Mucosa of rectum (tissue), 2 donors: Measurements from ENCODE around the gene NUCB1.

Experiments used
- H3K27ac ChIP-seq, 2 donors: one replicate each; pipeline ENCODE4 v1.7.0; 2013; ENCODE audit warnings: inconsistent platforms in 2 of 2, low read depth in 2 of 2, low read length in 2 of 2
- H3K27me3 ChIP-seq, 2 donors: one replicate each; pipeline ENCODE4 v1.7.0; 2013; ENCODE audit warnings: low read length in 2 of 2; ENCODE audit not compliant: control insufficient read depth in 2 of 2, insufficient read depth in 2 of 2
- H3K36me3 ChIP-seq, 2 donors: one replicate each; pipeline ENCODE4 v1.7.0; 2013; ENCODE audit warnings: low read length in 2 of 2; ENCODE audit not compliant: control insufficient read depth in 2 of 2, insufficient read depth in 2 of 2
- H3K4me1 ChIP-seq, 2 donors: one replicate each; pipeline ENCODE4 v1.7.0; 2013; ENCODE audit warnings: low read length in 2 of 2, mild to moderate bottlenecking in 1 of 2; ENCODE audit not compliant: control insufficient read depth in 2 of 2, insufficient read depth in 2 of 2
- H3K4me3 ChIP-seq, 2 donors: one replicate each; pipeline ENCODE4 v1.7.0; 2013; ENCODE audit warnings: low read length in 2 of 2
- H3K9ac ChIP-seq, 2 donors: one replicate each; pipeline ENCODE4 v1.7.0; 2013; ENCODE audit warnings: low read length in 2 of 2, low read depth in 1 of 2, mild to moderate bottlenecking in 1 of 2
- H3K9me3 ChIP-seq, 2 donors: one replicate each; pipeline ENCODE4 v1.7.0; 2013; ENCODE audit warnings: low read length in 2 of 2; ENCODE audit not compliant: control insufficient read depth in 2 of 2
- donor health status: healthy.
- donor health status: Normal muscosa, but diverticular disease.

The NUCB1 gene

GRCh38 chr19:48899781-48900476 lies at the start of gene NUCB1:
TSS of gene NUCB1 (plus strand) at chr19:48900312. CDS start at chr19:48900797, 485 bp downstream.
- Histone ChIP-seq H3K4me3 (peak within 1 kb of the TSS; percentile 93 to 95), H3K27me3 (no peaks in the 10 kb centered on the region), H3K9ac (peak within 1 kb of the TSS; percentile 89 to 94), H3K27ac (peak within 1 kb of the TSS; percentile 83 to 88), H3K36me3 (peaks cover 5 to 8% of the 10 kb centered on the region in 2 donors), H3K9me3 (no peaks in the 10 kb centered on the region), H3K4me1 (peaks cover 6 to 9% of the 10 kb centered on the region in 2 donors)

- Histone ChIP-seq H3K27me3 (no peaks in the 10 kb centered on the region), H3K9me3 (no peaks in the 10 kb centered on the region), H3K4me1 (no peaks in the 10 kb centered on the region), H3K36me3 (peaks cover 0 to 3% of the 10 kb centered on the region in 2 donors), H3K4me3 (no peak overlapping the region), H3K9ac (no peak overlapping the region), H3K27ac (no peak overlapping the region)
Measured at GRCh38 chr19:48852292-48852691, 47.8 kb upstream of the NUCB1 start.

GRCh38 chr19:48853483-48853882 lies 46.6 kb upstream of the NUCB1 start:
- no peak overlapping the region for H3K9ac ChIP-seq
- no peaks in the 10 kb centered on the region for H3K9me3 ChIP-seq
- H3K4me3 ChIP-seq: no peak overlapping the region
- peaks cover 0 to 3% of the 10 kb centered on the region in 2 donors for H3K36me3 ChIP-seq
- no peak overlapping the region for H3K27ac ChIP-seq
- H3K27me3 ChIP-seq: no peaks in the 10 kb centered on the region
- H3K4me1 ChIP-seq: no peaks in the 10 kb centered on the region

GRCh38 chr19:48854103-48854502 lies 46.0 kb upstream of the NUCB1 start:
- no peak overlapping the region for H3K27ac ChIP-seq
- no peaks in the 10 kb centered on the region for H3K27me3 ChIP-seq
- no peaks in the 10 kb centered on the region for H3K9me3 ChIP-seq
- no peak overlapping the region for H3K4me3 ChIP-seq
- H3K4me1 ChIP-seq: no peaks in the 10 kb centered on the region
- H3K36me3 ChIP-seq: peaks cover 0 to 3% of the 10 kb centered on the region in 2 donors
- no peak overlapping the region for H3K9ac ChIP-seq

GRCh38 chr19:48856921-48857320 lies 43.2 kb upstream of the NUCB1 start:
- Histone ChIP-seq H3K4me1 (no peaks in the 10 kb centered on the region), H3K27ac (no peak overlapping the region), H3K36me3 (peaks cover 0 to 3% of the 10 kb centered on the region in 2 donors), H3K4me3 (no peak overlapping the region), H3K9me3 (no peaks in the 10 kb centered on the region), H3K9ac (no peak overlapping the region), H3K27me3 (no peaks in the 10 kb centered on the region)

- Histone ChIP-seq H3K27ac (no peak overlapping the region), H3K36me3 (no peaks in the 10 kb centered on the region), H3K4me3 (peak overlapping the region in 1 of 2 donors; percentile 48), H3K4me1 (no peaks in the 10 kb centered on the region), H3K27me3 (no peaks in the 10 kb centered on the region), H3K9ac (no peak overlapping the region), H3K9me3 (no peaks in the 10 kb centered on the region)
Measured at GRCh38 chr19:48858984-48859710, 41.0 kb upstream of the NUCB1 start.

- Histone ChIP-seq H3K9ac (no peak overlapping the region), H3K36me3 (no peaks in the 10 kb centered on the region), H3K9me3 (no peaks in the 10 kb centered on the region), H3K27ac (no peak overlapping the region), H3K4me3 (no peak overlapping the region), H3K4me1 (no peaks in the 10 kb centered on the region), H3K27me3 (no peaks in the 10 kb centered on the region)
Measured at GRCh38 chr19:48859711-48860572, 40.2 kb upstream of the NUCB1 start.

GRCh38 chr19:48861313-48861712 lies 38.8 kb upstream of the NUCB1 start:
- H3K4me3 ChIP-seq: no peak overlapping the region
- no peaks in the 10 kb centered on the region for H3K36me3 ChIP-seq
- H3K4me1 ChIP-seq: no peaks in the 10 kb centered on the region

GRCh38 chr19:48862827-48863226 lies 37.3 kb upstream of the NUCB1 start:
- peaks cover 9 to 11% of the 10 kb centered on the region in 2 donors for H3K4me1 ChIP-seq
- H3K4me3 ChIP-seq: no peak overlapping the region
- no peak overlapping the region for H3K9ac ChIP-seq
- no peaks in the 10 kb centered on the region for H3K27me3 ChIP-seq
- H3K36me3 ChIP-seq: no peaks in the 10 kb centered on the region
- H3K27ac ChIP-seq: no peak overlapping the region
- H3K9me3 ChIP-seq: no peaks in the 10 kb centered on the region

More at GRCh38 chr19:48861313-48861712, 38.8 kb upstream of the NUCB1 start:
- Histone ChIP-seq H3K9me3 (no peaks in the 10 kb centered on the region), H3K27me3 (no peaks in the 10 kb centered on the region), H3K27ac (no peak overlapping the region), H3K9ac (no peak overlapping the region)

GRCh38 chr19:48866692-48867091 lies 33.4 kb upstream of the NUCB1 start:
- no peak overlapping the region for H3K9ac ChIP-seq
- no peak overlapping the region for H3K27ac ChIP-seq
- no peaks in the 10 kb centered on the region for H3K9me3 ChIP-seq
- no peaks in the 10 kb centered on the region for H3K36me3 ChIP-seq
- H3K4me1 ChIP-seq: peaks cover 16 to 20% of the 10 kb centered on the region in 2 donors
- no peaks in the 10 kb centered on the region for H3K27me3 ChIP-seq
- peak overlapping the region in 1 of 2 donors; percentile 5 for H3K4me3 ChIP-seq
